ENCODE results near the gene ETFB.

DNA sequence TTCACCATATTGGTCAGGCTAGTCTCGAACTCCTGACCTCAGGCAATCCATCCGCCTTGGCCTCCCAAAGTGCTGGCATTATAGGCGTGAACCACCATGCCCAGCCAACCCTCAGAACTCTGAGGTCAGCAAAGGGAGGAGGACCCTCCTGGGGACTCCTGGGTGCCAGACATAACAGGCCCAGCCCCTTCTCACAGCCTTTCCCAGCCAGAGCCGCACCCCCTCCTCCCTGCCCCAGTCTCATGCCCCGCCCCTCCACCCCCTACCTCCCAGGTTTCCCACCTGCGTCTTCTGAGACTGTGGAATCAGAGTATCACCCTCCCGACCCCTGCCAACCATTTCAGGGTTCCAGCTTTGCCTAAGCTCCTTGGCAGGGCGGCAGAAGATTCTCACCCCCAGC, 49.5 kb downstream of the ETFB start:
- TF ChIP-seq CTCF (IDR thresholded peaks at IDR 0.05), result no peak
- no peak for TF ChIP-seq POLR2A (IDR thresholded peaks at IDR 0.05)
